Midbrain (tissue), 1 donor: ENCODE measurements around the gene MYO1E.
"Not testable (repeated sequence)": the region's sequence is repeated elsewhere in the genome, so short reads cannot be mapped to it uniquely, and the experiment has no call there.

ENCODE experiments used
- DNase-seq: peaks from one replicate; lab custom pipeline; 2025; lab: John Stamatoyannopoulos, UW

Gene MYO1E

GRCh38 chr15:59350421-59350732 lies 22.3 kb downstream of the MYO1E start:
- no peak for DNase-seq

- no peak for DNase-seq
Measured at GRCh38 chr15:59349680-59350420, 22.8 kb downstream of the MYO1E start.

DNA sequence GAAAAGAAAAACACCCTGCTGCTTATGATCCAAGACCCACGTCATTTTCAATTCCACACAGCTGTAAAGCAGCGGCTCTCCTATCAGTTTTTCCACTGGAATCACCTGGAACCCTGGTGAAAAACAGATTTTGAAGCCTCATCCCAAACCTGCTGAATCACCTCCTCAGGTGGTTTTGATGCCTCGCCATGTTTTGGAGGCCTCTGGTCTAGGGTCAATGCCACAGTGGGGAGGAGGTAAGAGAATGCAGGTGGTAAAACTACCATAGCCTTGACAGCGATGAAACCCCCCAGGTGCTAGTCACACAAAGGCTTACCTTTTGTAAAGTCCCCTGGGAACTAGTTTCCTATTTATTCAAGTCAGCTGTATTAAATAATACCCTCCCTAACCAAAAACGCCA lies 24.8 kb downstream of the MYO1E start:
- DNase-seq = no peak

- no peak for DNase-seq
Measured at GRCh38 chr15:59346951-59347350, 25.7 kb downstream of the MYO1E start.

DNA sequence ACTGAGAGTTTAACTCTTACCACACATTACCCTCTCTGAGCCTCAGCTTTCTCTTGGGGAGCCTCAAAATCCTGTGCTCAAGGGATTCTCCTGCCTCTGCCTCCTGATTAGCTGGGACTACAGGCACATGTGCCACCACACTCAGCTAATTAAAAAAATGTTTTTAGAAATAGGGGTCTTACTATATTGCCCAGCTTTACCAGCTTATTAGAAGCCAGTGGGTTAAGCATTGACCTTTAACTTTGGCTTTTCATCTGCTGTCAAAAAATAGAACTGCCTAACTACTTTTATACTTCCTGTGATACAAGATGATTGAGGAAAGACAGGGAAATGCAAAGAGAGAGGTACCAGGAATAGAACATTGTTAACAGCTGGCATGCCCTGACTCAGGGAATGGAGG lies 27.3 kb downstream of the MYO1E start:
- DNase-seq = no peak

DNA sequence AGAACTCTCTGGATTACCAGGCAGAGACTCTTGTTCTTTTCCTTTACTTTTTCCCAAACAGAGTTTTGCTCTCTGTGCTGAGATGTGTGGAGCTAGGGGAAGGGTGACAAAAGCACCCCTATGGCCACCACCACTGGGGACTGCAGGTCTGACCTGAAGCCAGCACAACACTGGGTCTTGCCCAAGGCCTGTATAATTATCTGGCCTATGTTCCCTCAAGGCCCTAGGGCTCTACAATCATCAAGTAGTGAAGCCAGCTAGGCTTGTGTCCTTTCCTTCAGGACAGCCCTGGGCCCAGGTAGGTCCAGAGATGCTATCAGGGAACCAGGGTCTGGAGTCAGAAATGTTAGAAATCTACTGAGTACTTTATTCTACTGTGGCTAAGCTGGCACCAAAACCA lies 28.4 kb downstream of the MYO1E start:
- no peak for DNase-seq

- no peak for DNase-seq
Measured at GRCh38 chr15:59340325-59340724, 32.3 kb downstream of the MYO1E start.

GRCh38 chr15:59339252-59339672 lies 33.4 kb downstream of the MYO1E start:
- no peak for DNase-seq

DNA sequence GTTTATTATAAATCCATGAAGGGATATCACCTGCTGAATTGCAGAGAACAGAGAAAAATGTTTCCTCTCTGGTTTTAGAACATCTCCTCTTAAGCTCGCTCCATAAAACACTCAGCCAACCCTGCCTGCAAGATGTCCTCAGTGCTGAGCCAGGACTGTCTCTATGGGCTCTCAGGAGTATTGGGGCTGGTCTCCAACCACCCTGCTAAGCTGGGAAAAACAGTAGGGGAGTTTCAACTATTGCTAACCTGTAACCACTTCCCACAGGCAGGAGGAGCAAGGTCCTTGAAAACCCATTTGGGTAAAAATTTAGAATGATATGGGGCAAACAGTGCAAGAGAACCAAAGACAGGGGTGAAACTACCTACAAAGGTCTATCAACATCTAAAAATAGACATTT lies 34.3 kb downstream of the MYO1E start:
- no peak for DNase-seq

- not testable (repeated sequence) for DNase-seq
Measured at GRCh38 chr15:59336725-59337124, 35.9 kb downstream of the MYO1E start.

DNA sequence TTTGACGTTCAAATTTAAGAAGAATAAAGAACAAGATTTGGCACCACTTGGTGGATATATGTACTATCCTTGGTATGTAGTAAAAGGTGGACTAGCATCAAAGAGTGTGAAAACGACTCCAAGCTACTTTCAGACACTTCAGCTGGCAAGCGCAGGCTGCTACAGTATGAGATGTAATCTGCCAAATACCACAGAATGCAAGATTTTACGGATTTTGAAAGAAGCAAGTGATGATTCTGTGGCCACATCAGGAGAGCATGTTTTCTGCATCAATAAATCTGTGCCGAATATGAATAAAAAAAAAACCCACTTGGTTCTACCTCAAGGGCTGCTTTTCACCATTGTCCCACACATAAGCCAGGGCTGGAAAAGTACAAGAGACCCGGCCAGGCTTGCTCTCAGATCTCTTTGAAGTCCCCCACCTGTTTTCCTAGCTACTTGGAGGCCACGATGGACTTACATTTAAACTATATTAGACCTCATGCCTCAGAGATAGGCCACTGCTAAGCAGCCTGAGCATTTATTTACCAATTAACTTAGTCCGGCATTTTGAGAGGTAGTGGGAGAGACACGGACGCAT lies 37.4 kb downstream of the MYO1E start:
- DNase-seq = no peak

DNA sequence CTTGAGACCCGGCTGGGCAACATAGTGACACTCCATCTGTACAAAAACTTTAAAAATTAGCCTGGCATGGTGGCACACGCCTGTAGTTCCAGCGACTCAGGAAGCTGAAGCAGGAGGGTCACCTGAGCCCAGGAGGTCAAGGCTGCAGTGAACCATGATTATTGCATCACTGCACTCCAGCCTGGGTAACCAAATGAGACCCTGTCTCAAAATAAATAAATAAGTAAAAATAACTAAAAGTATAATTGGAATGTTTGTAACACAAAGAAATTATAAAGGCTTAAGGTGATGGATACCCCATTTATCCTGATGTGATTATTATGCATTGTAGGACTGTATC lies 38.6 kb downstream of the MYO1E start:
- no peak for DNase-seq

DNA sequence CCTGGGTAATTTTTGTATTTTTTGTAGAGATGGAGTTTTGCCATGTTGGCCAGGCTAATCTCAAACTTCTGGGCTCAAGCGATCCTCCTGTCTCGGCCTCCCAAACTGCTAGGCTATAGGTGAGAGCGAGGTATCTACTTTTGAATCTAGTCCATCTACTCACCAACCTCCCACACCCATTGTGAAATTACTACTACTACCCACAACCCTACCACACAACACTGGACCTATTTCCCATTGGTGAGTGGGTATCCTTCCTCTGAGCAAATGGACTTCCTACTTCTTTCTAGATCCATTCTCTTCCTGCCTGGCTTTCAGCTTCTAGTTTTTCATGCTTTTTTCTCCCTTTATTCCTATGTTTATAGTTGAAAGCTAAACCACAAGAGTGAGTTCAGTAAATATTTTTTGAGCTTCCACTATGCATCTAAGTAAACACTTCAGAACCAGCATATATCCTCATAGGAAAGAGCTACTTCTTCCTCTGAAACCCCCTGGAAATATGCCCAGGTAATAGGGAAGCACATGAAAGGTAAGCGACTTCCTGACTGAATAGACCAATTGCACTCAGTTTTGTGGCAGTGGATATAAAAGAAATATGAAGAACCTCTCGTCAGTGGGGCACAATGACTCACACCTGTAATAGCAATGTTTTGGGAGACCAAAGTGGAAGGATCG lies 39.1 kb downstream of the MYO1E start:
- no peak for DNase-seq

DNA sequence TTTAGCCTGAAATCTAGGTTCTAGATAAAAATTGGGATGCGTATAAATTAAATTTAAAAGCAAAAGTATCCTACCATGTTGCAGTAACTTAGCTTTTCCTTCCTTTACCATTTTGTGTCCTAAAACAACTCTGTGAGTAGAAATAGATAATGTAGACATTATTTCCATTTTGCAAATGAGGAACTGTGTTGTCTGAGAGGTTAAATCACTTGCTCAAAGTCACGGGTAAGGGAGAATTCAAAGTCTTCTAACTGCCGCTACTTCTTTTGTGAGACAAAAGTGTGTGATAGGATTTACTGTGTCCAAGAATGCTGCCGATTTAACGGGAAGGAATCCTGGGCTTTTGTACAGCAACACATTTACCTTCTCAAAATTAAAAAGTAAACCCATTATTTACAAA lies 40.7 kb downstream of the MYO1E start:
- DNase-seq = no peak

DNA sequence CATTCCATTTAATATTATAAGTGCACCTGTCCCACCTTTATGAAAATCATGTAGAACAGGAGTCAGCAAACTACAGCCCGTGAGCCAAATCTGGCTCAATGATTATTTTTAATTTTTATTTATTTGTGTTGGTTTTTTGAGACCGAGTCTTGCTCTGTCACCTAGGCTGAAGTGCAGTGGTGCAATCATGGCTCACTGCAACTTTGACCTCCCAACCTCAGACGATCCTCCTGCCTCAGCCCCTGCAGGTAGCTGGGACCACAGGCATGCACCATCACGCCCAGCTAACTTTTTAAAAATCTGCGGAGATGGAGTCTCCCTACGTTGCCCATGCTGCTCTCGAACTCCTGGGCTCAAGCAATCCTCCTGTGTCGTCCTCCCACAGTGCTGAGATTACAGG lies 42.0 kb downstream of the MYO1E start:
- no peak for DNase-seq

DNA sequence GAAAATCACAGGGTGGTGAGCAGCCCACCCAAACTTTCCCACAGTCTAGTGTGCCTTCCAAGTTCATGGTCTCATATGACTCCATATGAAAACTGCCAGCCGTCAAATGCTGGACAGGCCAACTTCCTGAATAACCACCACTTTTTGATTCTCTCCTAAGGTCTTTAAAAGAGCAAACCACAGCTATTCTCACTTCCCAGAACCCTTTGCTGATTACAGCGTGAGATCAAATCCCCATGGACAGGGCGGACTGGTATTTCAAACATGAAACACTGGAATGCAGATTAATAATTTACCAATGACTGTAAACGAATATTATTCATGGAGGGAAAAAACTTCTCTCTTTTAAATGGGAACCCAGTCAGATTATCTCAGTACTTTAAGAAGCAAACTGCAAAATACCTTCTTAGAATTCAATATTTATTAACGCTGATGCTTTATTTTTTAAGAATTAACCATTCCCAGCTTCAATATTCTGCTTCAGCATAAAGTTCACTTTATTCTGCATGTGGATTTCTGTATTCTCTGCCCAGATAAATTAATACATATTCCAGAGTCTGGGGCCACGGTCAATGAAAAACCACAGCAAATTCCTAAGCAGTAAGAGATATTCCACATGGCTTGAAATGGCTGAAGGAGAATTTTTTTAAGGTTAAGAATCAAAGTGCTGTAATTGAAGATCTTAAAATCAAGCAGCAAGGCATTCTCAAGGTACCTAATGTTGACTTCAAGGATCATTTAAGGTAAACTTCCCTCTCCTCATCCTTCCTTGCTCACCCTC lies 42.9 kb downstream of the MYO1E start:
- DNase-seq = no peak

DNA sequence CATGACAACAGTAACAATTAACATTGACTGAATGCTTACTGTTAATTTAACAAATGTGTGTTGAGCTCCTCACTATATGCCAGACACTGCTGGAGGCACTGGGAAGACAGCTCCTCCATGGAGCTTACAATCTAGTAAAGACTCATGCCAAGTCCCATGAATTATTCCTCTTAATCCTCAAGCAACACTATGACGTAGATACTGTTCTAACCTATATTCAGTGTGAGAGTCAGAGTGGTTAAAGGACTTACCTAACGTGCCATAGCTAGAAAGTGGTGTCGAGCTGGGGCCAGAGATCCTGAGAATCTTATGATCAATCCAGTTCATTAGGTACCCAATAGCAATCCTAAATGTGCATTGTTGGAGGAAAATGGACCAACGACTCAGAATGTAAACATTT lies 43.6 kb downstream of the MYO1E start:
- DNase-seq = no peak

DNA sequence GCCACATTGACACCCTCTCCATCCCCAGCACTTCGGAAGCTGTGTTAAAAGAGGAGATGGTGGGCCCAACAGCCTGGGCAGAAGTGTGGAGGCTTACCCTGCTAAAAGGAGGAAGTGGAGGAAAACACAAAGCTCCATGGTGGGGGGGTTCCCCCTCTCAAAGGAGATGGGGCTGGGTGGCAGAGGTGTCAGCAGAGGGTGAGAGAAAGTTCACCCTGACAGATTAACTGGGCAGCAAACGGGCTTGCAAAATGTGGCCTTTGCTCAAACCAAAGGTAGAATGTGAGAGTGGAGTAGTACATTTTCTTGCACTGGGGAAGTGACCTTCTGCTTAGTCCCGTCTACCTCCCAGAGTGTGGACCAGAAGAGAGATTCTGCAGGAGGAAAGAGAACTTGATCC lies 44.7 kb downstream of the MYO1E start:
- no peak for DNase-seq

GRCh38 chr15:59326856-59327255 lies 45.8 kb downstream of the MYO1E start:
- no peak for DNase-seq

- no peak for DNase-seq
Measured at GRCh38 chr15:59322056-59322759, 50.5 kb downstream of the MYO1E start.

- no peak for DNase-seq
Measured at GRCh38 chr15:59321000-59321689, 51.5 kb downstream of the MYO1E start.

- DNase-seq = no peak
Measured at GRCh38 chr15:59317211-59317610, 55.5 kb downstream of the MYO1E start.
